KMS-11 (cell line): Measurements from ENCODE around the gene ATP13A4.

ENCODE experiments used
- H2AFZ ChIP-seq: fragments of 200-600 bp; sonication (generic); 2 replicates; pipeline ENCODE4 v1.6.1; 2016; ENCODE audit warnings: antibody characterized with exemption, mixed run types, low read depth
- H3K27ac ChIP-seq: fragments of 200-600 bp; sonication (generic); 2 replicates; pipeline ENCODE4 v1.6.1; 2016; ENCODE audit warnings: mild to moderate bottlenecking, mixed run types
- H3K27me3 ChIP-seq: fragments of 200-600 bp; sonication (generic); 2 replicates; pipeline ENCODE4 v1.6.1; 2017; ENCODE audit warnings: mild to moderate bottlenecking, low read depth, mixed run types, moderate library complexity; ENCODE audit not compliant: insufficient read depth
- H3K36me3 ChIP-seq: fragments of 200-600 bp; sonication (generic); 2 replicates; pipeline ENCODE4 v1.6.1; 2017; ENCODE audit warnings: mild to moderate bottlenecking, mixed run types; ENCODE audit not compliant: insufficient read depth
- H3K4me1 ChIP-seq: fragments of 200-600 bp; sonication (generic); 2 replicates; pipeline ENCODE4 v1.6.1; 2016; ENCODE audit warnings: mild to moderate bottlenecking, low read depth, mixed run types; ENCODE audit not compliant: poor library complexity, severe bottlenecking
- H3K4me2 ChIP-seq: fragments of 200-600 bp; sonication (generic); 2 replicates; pipeline ENCODE4 v1.7.0; 2016; ENCODE audit warnings: mild to moderate bottlenecking, mixed run types
- H3K4me3 ChIP-seq: fragments of 200-600 bp; sonication (generic); IDR thresholded peaks from 2 replicates; pipeline ENCODE4 v1.6.1; 2017; ENCODE audit warnings: low read depth, low read length, mixed read lengths; ENCODE audit not compliant: insufficient read depth
- H3K79me2 ChIP-seq: fragments of 200-600 bp; sonication (generic); 2 replicates; pipeline ENCODE4 v1.6.1; 2016; ENCODE audit warnings: low read depth, mixed run types; ENCODE audit not compliant: insufficient read depth
- H3K9ac ChIP-seq: fragments of 200-600 bp; sonication (generic); 2 replicates; pipeline ENCODE4 v1.6.1; 2016; ENCODE audit warnings: mild to moderate bottlenecking, mixed run types
- H4K20me1 ChIP-seq: fragments of 200-600 bp; sonication (generic); 2 replicates; pipeline ENCODE4 v1.6.1; 2016; ENCODE audit warnings: mild to moderate bottlenecking, mixed run types; ENCODE audit not compliant: insufficient read depth
- TF ChIP-seq, protein P1 (sequence below): fragments of 200-600 bp; sonication (generic); conservative IDR thresholded peaks from 2 replicates; pipeline ENCODE4 v1.6.1; 2017; ENCODE audit warnings: low read depth, mild to moderate bottlenecking, antibody characterized with exemption, low read length, moderate library complexity, mixed read lengths

The ATP13A4 gene

DNA sequence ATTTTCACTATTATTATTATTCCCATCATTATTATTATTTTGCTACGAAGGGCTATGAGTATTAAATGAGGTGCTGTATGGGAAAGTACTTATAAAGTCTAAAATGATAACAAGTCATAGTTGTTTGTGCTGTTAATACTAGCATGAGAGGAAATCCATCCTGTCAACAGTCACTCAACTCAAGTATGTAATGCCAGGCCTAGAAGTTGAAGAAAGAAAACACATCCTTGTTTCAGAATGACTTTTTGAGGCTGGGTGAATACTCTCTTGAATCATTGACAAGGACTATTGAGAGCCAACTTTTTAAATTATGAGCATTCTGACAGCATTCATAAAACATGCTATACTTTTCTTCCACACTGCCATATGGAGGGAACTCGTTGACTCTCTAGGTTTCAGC lies 115.3 kb downstream of the ATP13A4 start:
- no peaks in the 10 kb centered on the region for H3K4me1 ChIP-seq
- no peak overlapping the region for H3K9ac ChIP-seq
- H3K4me2 ChIP-seq, result no peak overlapping the region
- TF ChIP-seq, protein P1, sequence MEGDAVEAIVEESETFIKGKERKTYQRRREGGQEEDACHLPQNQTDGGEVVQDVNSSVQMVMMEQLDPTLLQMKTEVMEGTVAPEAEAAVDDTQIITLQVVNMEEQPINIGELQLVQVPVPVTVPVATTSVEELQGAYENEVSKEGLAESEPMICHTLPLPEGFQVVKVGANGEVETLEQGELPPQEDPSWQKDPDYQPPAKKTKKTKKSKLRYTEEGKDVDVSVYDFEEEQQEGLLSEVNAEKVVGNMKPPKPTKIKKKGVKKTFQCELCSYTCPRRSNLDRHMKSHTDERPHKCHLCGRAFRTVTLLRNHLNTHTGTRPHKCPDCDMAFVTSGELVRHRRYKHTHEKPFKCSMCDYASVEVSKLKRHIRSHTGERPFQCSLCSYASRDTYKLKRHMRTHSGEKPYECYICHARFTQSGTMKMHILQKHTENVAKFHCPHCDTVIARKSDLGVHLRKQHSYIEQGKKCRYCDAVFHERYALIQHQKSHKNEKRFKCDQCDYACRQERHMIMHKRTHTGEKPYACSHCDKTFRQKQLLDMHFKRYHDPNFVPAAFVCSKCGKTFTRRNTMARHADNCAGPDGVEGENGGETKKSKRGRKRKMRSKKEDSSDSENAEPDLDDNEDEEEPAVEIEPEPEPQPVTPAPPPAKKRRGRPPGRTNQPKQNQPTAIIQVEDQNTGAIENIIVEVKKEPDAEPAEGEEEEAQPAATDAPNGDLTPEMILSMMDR, result no peak
- H2AFZ ChIP-seq, result no peak overlapping the region
- no peaks in the 10 kb centered on the region for H4K20me1 ChIP-seq
- H3K36me3 ChIP-seq, result no peaks in the 10 kb centered on the region
- H3K79me2 ChIP-seq, result no peaks in the 10 kb centered on the region
- H3K27me3 ChIP-seq, result no peaks in the 10 kb centered on the region
- no peak overlapping the region for H3K4me3 ChIP-seq
- H3K27ac ChIP-seq, result no peak overlapping the region

DNA sequence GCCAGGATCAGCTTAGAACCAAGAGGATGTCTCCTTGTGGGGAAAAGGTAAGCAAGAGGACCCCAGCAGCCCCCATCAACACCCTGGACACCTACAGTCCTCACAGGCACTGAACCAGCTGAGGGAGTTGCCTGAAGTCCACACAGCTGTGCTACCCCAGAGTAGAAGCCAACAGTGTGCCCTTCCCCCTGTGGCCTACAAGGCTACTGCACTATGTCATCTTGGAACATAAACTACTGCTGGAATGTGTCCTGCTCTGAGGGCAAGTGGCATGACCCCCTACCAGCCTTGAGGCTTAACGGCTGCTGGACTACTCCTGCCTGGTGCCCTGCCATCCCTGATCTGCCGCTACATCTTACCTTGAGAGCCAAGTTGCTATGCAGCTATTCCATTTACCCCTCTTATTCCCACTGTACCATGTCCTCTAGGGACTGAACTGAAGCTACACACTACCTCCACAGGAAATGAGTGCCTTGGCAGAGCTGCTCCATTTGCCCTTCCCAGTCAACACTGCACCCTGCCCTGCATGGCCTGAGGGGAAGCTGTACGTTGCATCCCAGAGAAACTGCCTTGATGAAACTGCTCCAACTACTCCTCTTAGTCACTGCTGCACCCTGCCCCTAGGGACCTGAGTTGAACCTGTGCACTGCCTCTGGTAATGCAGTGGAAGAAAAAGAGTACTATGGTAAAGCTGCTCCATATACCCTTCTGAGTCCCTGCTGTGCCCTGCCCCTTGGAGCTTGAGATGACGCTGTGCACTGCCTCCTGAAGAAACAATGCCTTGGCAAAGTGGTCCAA lies 135.9 kb downstream of the ATP13A4 start:
- Histone ChIP-seq H3K4me1 (no peaks in the 10 kb centered on the region), H3K36me3 (no peaks in the 10 kb centered on the region), H3K27ac (no peak overlapping the region), H3K79me2 (no peaks in the 10 kb centered on the region), H2AFZ (no peak overlapping the region), H3K4me2 (no peak overlapping the region), H3K27me3 (no peaks in the 10 kb centered on the region), H3K4me3 (no peak overlapping the region), H4K20me1 (no peaks in the 10 kb centered on the region), H3K9ac (no peak overlapping the region)
- TF ChIP-seq, protein P1, result no peak

DNA sequence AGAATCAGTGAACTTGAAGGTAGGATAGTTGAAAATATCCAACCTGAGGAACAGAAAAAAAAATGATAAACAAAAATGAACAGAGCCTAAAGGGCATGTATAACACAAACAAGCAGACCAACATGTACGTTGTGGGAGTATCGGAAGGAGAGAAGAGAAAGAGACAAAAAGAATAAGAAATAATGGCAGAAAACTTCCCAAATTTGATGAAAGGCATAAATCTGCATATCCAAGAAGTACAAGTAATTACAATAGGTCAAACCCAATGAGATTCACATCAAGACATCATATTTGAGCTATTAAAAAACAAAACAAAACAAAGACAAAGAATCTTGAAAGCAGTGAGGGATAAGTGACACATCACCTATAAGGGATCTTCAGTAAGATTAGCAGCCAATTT lies 138.1 kb downstream of the ATP13A4 start:
- Histone ChIP-seq H3K4me1 (no peaks in the 10 kb centered on the region), H4K20me1 (no peaks in the 10 kb centered on the region), H3K4me2 (no peak overlapping the region), H3K27ac (no peak overlapping the region), H3K36me3 (no peaks in the 10 kb centered on the region), H3K9ac (no peak overlapping the region), H3K79me2 (no peaks in the 10 kb centered on the region), H3K4me3 (no peak overlapping the region), H3K27me3 (no peaks in the 10 kb centered on the region), H2AFZ (no peak overlapping the region)
- TF ChIP-seq, protein P1, result no peak

DNA sequence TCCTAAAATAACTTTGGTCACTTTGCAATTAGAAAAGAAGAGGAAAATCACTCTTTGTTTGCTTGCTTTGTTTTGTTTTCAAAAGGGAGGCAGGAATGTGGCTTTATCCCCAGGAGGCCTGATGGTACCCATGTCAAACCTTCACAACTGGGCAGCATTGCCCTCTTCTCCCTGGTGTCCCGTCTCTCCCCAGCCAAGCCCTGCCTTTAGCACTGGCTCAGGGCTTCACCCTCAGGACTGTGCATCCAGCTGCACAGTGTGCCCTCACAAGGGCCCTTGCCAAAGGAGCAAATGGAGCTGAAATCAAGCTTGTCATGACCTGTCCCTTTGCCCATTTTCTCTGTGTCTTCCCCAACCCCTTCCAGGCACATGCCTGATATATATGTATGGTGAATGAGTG lies 147.0 kb downstream of the ATP13A4 start:
- TF ChIP-seq, protein P1, result no peak
- Histone ChIP-seq H3K9ac (no peak overlapping the region), H3K4me2 (no peak overlapping the region), H3K4me3 (no peak overlapping the region), H3K27ac (no peak overlapping the region), H3K4me1 (no peaks in the 10 kb centered on the region), H4K20me1 (no peaks in the 10 kb centered on the region), H3K36me3 (no peaks in the 10 kb centered on the region), H3K27me3 (no peaks in the 10 kb centered on the region), H3K79me2 (no peaks in the 10 kb centered on the region), H2AFZ (no peak overlapping the region)
